Limb (tissue), 2 donors: Measurements from ENCODE around the gene SGCA.

Experiments used
- DNase-seq, 2 donors: peaks; one replicate each; pipeline ENCODE4 v3.0.0-alpha.2; 2016; ENCODE audit errors: extremely low spot score in 2 of 2

The SGCA gene

GRCh38 chr17:50166518-50167181 lies 845 bp downstream of the SGCA start:
- DNase-seq: no peak

- DNase-seq: no peak
Measured at GRCh38 chr17:50167371-50167770, 1.6 kb downstream of the SGCA start.

DNA sequence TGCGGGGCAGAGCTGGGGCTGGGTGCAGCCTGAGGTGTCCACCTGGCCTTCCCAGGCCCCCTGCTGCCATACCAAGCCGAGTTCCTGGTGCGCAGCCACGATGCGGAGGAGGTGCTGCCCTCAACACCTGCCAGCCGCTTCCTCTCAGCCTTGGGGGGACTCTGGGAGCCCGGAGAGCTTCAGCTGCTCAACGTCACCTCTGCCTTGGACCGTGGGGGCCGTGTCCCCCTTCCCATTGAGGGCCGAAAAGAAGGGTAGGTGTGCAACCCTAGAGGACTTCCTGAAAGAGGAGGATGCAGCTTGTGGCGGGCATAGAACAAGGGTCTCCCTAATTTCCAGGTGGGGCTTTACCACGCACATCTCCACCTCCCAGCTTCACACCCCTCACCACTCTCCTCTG lies 2.5 kb downstream of the SGCA start:
- DNase-seq: no peak

GRCh38 chr17:50169121-50169764 lies 3.4 kb downstream of the SGCA start:
- DNase-seq: peak in 1 of 2 donors; percentile 90

DNA sequence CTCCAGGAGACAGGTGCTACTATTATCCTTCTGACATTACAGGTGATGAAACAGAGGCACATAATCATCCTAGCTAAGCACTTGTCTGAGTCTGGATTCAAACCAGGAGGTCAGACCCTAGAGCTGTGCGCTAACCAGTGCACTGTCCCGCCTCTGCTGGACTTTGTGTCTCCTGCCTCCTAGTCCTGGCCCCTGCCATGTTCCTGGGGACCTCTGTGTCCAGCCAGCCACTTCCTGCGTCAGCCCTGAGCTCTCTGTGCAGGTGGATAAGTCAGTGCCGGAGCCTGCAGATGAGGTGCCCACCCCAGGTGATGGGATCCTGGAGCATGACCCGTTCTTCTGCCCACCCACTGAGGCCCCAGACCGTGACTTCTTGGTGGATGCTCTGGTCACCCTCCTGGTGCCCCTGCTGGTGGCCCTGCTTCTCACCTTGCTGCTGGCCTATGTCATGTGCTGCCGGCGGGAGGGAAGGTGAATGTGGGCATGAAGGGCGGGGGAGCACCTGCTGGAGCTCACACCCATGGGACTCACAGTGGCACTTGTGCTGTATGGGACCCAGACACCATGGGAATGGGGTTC lies 4.2 kb downstream of the SGCA start:
- no peak for DNase-seq

- DNase-seq: no peak
Measured at GRCh38 chr17:50170662-50171370, 5.0 kb downstream of the SGCA start.

GRCh38 chr17:50171371-50172071 lies 5.7 kb downstream of the SGCA start:
- DNase-seq: no peak

DNA sequence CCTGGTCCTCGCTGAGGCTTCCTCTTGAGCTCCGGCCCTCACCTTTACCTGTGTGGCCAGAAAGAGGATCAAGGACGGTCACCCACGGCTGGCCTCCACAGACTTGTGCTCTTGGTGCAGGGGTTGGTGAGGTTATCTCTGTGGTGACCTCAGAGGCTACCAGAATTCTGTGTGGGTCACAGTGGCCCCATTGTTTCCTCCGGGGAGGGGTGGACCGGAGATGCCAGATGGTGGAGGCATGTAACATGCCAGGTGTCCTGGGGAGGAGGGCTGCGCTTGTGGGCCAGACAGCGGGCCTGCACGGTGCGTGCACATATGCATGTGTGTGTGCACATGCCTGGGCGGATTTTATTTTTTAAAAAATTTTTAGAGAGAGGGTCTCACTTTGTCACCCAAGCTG lies 6.3 kb downstream of the SGCA start:
- DNase-seq: no peak

GRCh38 chr17:50172936-50173334 lies 7.1 kb downstream of the SGCA start:
- no peak for DNase-seq

DNA sequence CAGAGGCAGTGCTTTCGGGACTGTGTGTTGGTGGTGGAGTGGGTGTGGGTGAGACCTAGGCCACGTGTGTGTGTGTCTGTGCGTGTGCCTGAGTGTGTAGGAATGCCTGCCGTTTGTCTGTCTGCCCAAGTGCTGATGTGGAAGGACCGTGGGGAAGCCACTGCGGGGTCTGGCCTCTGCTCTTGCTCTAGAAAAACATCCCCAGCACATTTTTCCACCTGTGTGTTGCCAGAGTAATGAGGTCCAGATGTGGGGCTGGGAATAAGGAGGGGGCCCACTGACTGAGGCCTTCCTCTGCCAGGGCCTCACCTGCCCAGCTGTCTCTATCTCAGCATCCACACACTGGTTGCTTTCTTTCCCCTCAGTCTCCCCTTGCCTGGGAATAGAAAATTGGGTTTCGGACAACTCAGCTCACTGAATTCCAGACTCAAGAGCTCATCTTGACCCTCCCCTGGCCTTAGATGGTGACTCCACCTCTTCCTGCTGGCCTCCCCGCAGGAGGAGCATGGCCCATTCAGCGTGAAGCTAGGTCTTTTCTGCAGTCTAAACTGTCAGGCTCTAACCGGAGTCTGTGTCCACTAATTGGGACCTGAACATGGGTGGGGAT lies 7.6 kb downstream of the SGCA start:
- peak; percentile 75 to 84 for DNase-seq

- no peak for DNase-seq
Measured at GRCh38 chr17:50174444-50174843, 8.6 kb downstream of the SGCA start.

DNA sequence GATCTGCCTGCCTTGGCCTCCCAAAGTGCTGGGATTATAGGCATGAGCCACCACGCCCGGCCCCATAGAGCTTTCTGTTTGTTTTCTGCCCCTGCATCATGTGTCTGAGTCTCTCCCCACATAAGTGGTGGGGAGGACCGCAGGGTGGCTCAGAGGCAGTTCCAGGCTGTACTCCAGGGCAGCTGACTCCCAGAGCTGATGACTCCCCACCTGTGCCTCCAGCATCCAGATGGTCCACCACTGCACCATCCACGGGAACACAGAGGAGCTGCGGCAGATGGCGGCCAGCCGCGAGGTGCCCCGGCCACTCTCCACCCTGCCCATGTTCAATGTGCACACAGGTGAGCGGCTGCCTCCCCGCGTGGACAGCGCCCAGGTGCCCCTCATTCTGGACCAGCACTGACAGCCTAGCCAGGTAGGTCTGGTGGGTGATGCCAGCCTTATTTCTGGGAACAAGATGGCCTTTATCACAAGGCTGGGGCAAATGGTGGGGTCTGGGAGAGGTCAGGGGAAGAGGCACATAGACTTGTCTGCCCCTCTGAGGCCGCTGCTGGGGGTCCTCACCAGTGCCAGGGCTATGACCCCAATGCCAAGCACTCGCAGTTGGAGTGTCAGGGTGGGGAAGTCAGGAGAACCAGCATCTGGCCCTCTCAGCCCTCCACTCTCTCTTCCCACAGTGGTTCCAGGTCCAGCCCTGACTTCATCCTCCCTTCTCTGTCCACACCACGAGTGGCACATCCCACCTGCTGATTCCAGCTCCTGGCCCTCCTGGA lies 9.4 kb downstream of the SGCA start:
- DNase-seq: no peak

DNA sequence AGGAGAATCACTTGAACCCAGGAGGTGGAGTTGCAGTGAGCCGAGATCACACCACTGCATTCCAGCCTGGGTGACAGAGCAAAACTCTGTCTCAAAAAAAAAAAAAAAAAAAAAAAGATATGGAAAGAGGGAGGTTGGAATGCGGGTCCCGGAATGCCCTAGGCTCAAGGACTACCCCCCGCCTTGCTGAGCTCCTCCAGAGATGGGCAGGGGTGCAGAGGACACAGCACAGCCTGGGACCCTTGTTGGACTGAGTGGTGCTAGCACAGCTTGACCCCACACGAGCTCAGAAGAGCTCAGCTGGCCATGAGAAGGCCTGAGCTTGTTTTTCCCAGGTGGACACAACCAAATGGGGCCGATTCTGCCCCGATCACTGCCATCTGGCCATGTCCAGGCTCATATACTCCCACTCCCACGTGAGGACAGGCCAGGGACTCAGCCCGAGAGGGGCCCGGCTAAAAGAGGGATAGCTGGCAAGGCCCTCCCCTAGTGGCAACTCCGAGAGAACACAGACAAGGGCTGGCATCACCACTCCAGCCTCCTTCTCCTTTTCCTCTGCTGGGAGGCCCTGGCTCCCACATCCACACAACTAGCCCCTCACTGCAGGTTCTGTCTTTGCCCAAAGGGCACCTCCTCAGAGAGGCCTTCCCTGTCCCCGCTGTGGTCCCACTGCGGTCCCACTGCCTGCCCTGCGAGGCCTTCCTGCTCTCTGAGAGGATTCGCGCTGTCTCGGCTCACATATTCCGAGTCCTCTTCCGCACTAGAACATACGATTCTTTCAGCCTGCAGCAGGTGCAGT lies 11.0 kb downstream of the SGCA start:
- no peak for DNase-seq

DNA sequence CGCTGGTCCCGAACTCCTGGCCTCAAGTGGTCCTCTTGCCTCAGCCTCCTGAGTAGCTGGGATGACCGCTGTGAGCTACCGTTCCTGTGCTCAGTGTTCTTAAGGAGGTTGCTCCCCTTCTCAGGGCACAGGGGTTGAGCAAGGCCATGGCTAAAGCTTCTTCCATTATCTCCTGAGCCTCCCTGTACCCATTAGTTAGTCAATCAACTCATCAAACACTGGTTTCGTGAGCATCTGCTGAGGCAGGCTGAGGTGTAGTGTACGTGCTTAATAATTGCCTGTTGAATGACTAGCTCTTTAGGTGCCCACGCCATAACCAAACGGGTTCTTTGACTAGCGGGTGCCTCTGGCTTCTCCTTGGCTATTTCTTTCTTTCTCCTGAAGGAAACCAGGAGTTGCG lies 11.7 kb downstream of the SGCA start:
- DNase-seq: no peak

DNA sequence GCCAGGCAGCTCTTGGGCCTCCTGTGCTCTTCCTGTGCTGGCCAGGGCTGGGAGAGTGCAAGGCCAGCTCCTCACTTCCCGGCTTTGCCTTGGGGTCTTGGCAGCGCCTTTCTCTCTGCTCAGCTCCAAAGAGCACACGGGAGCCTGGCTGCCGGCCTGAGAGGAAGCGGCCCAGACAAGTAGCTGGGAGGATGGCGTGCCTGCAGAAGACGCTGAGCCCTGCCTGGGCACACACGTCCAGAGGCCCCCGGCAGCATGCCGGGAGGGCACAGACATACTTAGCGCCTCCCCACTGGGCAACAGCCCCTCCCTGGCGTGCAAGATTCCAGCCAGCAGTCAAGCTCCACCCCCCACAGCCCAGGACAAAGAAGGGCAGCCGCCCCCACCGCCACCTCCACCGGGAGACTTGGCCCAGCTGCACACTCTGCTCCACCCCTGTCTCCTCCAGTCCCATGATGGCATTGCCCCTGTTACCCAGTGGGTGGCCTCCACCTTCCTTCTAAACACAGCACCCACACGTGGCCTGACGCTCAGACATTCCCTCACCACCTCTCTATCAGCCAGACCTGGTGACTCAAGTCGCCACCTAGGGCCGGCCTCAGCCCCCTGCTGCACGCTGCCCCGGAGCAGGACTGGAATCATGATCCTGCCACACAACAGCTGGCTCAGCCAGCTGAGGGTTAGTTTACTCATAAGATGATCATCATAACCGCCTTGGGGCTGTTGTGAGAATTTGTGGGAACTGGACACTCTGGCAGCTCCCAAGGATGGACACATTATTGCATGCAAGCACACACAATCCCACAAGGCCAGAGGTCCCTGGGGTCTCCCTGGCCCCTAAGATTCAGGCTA lies 12.4 kb downstream of the SGCA start:
- peak; percentile 74 to 77 for DNase-seq

DNA sequence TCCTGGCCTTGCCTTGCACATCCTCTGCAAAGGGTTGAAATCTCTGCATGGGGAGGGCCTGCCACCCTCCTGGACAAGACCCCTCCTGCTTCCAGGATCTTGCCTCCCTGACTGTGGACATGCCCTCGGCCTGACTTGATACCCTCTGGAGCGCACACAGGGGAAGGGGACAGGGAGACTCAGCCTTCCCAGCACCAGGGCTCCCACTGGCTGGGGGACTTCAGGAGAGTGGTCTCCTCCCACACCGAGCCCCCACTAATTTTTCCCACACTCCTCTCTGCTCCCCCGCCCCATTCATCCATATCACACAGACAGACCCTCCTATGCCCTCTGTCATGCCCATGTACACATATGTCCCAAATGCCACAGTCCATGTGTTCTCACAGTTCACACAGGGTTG lies 14.3 kb downstream of the SGCA start:
- no peak for DNase-seq

DNA sequence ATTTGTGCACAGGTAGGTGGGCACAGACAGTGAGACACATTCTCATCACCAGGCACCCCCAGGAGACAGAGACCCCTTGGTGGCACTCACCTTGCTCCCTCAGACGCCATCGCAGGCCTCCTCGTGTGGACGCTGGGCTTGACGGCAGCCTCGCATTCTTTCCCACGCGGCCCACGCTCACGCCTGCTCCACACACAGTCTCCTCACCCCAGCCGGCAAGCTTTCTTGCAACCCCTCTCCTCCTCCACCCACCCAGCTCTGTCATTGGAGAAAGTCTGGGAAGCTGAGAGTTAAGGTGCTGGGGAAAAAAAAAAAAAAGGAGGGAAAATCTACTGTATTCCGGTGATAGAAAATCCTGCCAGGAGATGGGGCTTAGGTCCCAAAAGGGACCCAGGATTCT lies 14.8 kb downstream of the SGCA start:
- DNase-seq: no peak

DNA sequence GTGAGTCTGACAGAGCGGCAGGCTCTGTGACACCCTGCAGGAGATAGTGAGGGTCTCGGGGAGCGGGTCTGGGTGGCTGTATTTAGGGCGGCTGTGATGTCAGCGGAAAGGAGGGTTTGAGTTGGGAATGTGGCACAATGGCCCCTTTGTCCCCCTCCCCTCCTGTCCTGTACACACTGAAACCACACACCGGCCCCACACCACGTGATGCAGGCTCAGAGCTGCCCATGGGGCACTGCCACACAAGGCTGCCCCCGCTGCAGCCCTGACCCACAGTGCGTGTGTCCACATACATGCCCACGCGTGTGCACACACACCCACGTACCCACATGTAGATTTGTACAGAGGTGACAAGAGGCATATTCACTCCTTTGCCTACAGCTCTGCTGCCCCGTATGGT lies 15.3 kb downstream of the SGCA start:
- peak in 1 of 2 donors; percentile 69 for DNase-seq
